Rectal smooth muscle tissue (tissue), 1 donor: ENCODE measurements around the gene TEX35.
"Not testable (repeated sequence)": the region's sequence is repeated elsewhere in the genome, so short reads cannot be mapped to it uniquely, and the experiment has no call there.

Experiments
- H3K27ac ChIP-seq: one replicate; pipeline ENCODE4 v1.7.0; 2013; ENCODE audit warnings: low read depth, low read length, inconsistent platforms
- H3K27me3 ChIP-seq: one replicate; pipeline ENCODE4 v1.7.0; 2013; ENCODE audit warnings: low read length; ENCODE audit not compliant: control insufficient read depth, insufficient read depth
- H3K36me3 ChIP-seq: one replicate; pipeline ENCODE4 v1.7.0; 2013; ENCODE audit warnings: low read length; ENCODE audit not compliant: control insufficient read depth, insufficient read depth
- H3K4me1 ChIP-seq: one replicate; pipeline ENCODE4 v1.7.0; 2013; ENCODE audit warnings: low read length; ENCODE audit not compliant: control insufficient read depth, insufficient read depth
- H3K4me3 ChIP-seq: one replicate; pipeline ENCODE4 v1.7.0; 2013; ENCODE audit warnings: low read length
- H3K9ac ChIP-seq: one replicate; pipeline ENCODE4 v1.7.0; 2013; ENCODE audit warnings: low read length

The TEX35 gene

DNA sequence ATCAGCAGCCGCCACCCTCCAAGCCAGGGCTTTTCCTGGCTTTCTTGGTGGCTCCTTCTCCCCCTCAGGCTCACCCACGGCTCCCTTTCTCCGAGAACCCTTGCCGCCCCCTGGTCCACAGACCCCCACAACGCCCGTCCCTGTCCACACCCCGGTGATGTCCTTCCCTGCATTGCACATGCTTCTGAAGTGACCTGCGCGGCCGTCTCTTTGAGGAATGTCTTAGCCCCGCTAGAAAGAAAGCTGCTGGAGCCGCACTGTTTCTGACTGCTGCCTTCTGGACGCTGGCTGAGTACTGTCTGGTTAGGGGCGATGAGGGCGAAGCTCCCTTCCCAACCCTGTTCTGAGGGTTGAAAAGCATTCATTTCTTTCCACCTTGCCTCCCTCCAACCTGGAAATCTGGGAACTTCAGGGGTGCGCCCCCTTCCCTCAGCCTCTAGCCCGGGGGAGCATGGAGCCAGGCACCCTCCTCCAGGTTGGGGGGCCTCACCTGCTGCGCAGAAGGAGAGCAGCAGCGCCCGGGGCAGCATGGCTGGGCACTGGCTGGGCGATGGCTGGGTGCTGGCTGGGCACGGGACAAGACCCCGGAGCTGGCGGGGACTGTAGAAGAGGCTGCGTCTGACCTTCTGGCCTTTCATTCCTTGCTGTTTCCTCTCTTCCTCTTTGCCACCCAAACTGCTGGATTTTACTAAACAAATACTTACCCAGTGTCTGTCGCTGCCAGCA lies 16.3 kb upstream of the TEX35 start, which contains the start of gene CLEC20A:
Gene CLEC20A, minus strand, starts transcription at position 555 of the 726 bp plus-strand sequence. Its CDS starts 25 bp downstream, at position 530.
- Histone ChIP-seq H3K4me3 (no peak within 1 kb of the TSS), H3K27ac (no peak within 1 kb of the TSS), H3K36me3 (no peaks in the 10 kb centered on the region), H3K4me1 (no peaks in the 10 kb centered on the region), H3K27me3 (no peaks in the 10 kb centered on the region), H3K9ac (no peak within 1 kb of the TSS)

DNA sequence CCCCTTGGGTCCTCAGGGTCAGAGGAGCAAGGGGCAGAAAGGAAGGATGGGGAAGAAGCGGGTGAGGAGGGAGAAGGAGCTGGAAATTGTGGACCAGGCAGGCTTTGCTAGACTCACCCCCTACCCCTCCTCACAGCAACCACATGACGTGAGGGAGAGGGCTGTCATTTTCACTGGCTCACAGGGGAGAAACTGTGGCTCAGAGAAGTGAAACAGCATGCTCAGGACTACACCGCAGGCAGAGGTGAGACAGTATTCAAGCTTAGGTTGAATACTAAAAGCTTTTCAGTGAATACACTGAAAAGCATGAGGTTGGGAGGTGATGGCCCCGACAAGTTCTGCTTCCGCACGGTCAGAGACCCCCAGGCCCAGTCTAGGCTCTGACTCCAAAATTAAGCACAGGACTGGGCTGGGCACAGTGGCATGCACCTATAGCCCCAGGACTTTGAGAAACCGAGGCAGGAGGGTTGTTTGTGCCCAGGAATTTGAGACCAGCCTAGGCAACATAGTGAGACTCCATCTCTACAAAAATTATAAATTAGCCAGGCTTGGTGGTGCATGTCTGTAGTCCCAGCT lies 14.9 kb upstream of the TEX35 start:
- Histone ChIP-seq H3K27ac (no peak overlapping the region), H3K36me3 (no peaks in the 10 kb centered on the region), H3K4me3 (no peak overlapping the region), H3K9ac (no peak overlapping the region), H3K4me1 (no peaks in the 10 kb centered on the region), H3K27me3 (no peaks in the 10 kb centered on the region)

DNA sequence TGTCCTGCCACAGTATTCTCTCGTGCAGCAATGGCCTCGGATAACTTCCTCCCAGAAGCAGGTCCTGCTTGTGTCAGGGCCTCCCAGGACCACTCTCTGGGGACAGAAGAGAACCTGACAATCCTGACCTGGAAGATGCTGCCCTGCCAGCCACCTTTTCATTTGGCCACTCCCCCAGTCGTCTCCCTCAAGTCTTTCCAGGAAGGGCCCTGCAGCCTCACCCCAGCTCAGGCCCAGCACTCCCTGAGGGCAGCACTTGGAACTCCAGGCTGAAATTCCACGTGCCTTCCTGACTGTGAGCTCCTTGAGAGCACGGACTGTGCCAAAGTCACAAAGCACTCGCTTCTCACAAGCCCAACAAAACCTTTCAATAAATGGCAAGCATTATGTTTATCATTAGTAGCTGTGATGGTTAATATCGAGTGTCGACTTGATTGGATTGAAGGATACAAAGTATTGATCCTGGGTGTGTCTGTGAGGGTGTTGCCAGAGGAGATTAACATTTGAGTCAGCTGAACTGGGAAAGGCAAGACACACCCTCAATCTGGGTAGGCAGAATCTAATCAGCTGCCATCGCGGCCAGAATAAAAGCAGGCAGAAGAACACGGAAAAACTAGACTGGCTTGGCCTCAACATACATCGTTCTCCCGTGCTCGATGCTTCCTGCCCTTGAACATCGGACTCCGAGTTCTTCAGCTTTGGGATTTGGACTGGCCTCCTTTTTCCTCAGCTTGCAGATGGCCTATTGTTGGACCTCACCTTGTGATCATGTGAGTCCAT lies 13.8 kb upstream of the TEX35 start:
- no peak overlapping the region for H3K4me3 ChIP-seq
- no peaks in the 10 kb centered on the region for H3K27me3 ChIP-seq
- H3K9ac ChIP-seq: no peak overlapping the region

DNA sequence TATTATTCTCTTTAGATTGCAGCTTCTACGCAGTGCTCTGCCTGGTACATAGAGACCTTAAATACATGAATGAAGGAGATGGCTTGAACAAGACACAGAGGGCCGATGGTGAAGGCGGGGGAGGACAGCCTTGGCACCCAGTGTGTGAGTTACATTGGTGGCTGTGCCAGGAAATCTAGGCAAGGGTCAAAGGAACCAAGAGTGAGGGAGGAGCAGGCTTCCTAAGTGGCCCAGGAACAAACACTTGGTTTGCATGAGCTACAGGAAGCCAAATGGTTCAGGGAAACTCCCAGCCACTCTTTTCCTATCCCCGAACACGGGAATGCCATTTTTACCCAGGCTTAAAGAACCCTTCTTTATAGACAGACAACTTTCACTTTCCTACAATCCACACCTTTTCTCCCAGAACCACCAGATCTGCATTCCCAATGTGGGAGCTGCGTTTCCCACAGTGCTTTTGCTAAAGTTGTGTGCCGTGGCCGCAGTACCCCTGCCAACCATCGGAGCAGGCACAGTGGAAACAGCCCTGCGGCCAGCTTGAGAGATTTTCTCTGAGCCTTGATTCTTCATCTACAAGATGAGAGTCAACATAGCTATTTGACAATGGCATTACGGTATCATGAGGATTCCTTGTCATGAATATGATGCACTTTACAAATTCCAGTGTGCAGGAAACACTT lies 12.7 kb upstream of the TEX35 start:
- no peak overlapping the region for H3K4me3 ChIP-seq
- no peaks in the 10 kb centered on the region for H3K4me1 ChIP-seq
- no peak overlapping the region for H3K9ac ChIP-seq
- no peaks in the 10 kb centered on the region for H3K36me3 ChIP-seq
- no peaks in the 10 kb centered on the region for H3K27me3 ChIP-seq
- no peak overlapping the region for H3K27ac ChIP-seq

More for the DNA sequence above, 13.8 kb upstream of the TEX35 start:
- Histone ChIP-seq H3K4me1 (no peaks in the 10 kb centered on the region), H3K36me3 (no peaks in the 10 kb centered on the region), H3K27ac (no peak overlapping the region)

DNA sequence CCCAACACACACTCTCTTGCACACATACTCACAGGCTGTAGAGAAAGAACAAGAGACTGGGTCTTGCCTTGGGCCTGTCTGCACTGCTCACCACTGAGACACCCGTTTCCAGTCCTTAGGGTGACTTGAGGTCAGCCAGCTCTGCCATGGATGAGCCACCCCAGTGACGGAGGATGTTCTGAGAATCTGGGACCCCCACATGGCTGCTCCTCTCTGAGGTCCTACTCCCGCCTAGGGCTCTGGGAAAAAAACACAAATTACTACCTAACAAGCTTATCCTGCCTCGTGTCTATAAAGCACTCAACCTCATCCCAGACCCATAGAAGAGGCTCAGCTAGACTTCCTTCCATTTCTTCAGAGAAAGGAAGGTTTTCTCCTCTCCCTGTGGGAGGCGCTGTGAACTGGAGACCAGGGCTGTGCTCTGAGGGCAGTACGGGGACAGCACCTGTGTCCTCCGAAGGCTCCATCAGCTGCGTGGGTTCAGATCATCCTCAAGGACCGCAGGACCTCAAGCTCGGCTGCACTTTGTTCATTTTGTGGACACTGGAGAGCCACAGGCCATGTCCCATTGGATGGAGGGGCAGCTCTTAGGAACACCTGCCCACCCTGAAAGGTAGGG lies 11.9 kb upstream of the TEX35 start:
- H3K36me3 ChIP-seq: no peaks in the 10 kb centered on the region
- H3K27ac ChIP-seq: no peak overlapping the region
- H3K4me3 ChIP-seq: no peak overlapping the region
- no peaks in the 10 kb centered on the region for H3K27me3 ChIP-seq
- H3K9ac ChIP-seq: no peak overlapping the region
- no peaks in the 10 kb centered on the region for H3K4me1 ChIP-seq

DNA sequence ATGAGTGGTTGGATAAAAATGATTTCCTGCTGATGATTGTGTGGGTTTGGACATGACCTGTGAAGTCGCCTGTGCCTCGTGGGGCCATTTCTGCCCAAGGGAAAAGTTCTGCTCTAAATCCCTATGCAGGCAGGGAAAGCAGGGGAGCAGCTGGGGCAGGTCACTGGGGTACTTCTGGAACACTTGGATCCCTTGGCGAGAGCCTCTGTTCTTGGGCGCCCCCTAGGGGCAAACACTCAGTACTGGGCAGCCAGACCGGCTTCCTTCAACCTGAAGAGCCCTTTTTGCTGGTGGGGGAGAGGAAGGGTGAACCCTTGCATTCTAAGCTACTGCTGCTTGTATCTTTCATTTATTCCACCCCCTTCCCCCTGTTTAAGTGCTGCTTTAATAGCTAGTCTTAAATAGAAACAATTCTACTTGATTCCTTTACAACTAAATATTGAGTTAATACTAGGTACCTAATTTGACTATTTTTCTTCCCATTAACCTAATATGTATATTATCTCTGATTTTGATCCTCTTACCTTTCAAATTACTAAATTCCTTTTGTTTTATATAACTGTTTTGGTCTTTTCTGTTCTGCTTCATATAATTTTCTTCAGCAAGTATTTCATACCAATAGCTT lies 11.1 kb upstream of the TEX35 start:
- H3K27ac ChIP-seq: no peak overlapping the region
- no peaks in the 10 kb centered on the region for H3K27me3 ChIP-seq
- H3K4me3 ChIP-seq: no peak overlapping the region
- H3K9ac ChIP-seq: no peak overlapping the region
- H3K4me1 ChIP-seq: no peaks in the 10 kb centered on the region
- no peaks in the 10 kb centered on the region for H3K36me3 ChIP-seq

DNA sequence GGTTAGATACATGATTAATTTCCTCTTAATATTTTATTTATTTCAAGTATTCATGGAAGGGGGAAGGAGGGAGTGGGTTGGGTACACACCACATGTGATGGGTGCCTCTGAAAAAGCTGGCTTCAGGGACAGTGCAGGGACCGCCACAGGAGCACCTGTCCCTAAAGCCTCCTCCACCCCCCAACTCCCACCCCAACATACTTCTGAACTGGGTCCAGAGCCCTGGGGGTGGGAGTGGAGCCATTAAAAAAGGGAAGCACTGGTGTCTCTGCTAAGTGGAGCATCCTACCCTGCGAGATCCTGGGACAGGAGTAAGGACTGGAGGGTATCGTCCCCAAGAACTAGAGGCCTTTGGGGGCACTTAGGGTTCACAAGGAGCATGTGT lies 10.6 kb upstream of the TEX35 start:
- no peaks in the 10 kb centered on the region for H3K4me1 ChIP-seq
- H3K4me3 ChIP-seq: no peak overlapping the region
- H3K27ac ChIP-seq: no peak overlapping the region
- no peaks in the 10 kb centered on the region for H3K27me3 ChIP-seq
- no peaks in the 10 kb centered on the region for H3K36me3 ChIP-seq
- H3K9ac ChIP-seq: no peak overlapping the region

DNA sequence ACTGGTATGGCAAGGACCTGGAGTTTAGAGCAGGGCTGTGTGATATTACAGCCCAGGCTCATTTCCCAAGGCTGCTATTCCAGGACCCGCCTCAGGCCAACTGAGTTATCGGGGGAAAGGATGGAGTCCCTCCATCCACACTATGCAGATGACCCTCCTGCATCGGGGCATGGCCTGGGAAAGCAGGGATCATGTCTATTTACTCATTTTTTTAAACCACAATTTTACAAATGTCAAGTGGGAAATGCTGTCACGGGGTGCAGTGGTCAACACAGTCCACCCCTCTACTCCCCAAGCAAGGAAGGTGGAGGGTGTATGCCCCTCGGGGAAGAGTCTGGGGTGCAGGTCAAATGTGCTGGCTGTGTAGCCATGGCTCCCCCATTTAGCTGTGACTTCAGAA lies 10.1 kb upstream of the TEX35 start:
- Histone ChIP-seq H3K36me3 (no peaks in the 10 kb centered on the region), H3K4me1 (no peaks in the 10 kb centered on the region), H3K4me3 (no peak overlapping the region), H3K27ac (no peak overlapping the region), H3K27me3 (no peaks in the 10 kb centered on the region), H3K9ac (no peak overlapping the region)

DNA sequence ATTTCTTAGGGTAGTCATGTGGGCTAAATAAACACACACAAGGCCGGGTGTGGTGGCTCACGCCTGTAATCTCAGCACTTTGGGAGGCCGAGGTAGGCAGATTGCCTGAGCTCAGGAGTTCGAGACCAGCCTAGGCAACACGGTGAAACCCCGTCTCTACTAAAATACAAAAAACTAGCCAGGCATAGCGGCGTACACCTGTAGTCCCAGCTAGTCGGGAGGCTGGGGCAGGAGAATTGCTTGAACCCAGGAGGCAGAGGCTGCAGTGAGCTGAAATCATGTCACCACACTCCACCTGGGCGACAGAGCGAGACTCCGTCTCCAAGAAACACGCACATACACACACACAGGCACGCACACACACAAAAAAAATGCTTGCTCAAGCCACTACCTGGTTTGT lies 9.6 kb upstream of the TEX35 start:
- H3K27me3 ChIP-seq, H3K9ac ChIP-seq, H3K27ac ChIP-seq, H3K4me3 ChIP-seq, H3K36me3 ChIP-seq, H3K4me1 ChIP-seq: not testable (repeated sequence)

DNA sequence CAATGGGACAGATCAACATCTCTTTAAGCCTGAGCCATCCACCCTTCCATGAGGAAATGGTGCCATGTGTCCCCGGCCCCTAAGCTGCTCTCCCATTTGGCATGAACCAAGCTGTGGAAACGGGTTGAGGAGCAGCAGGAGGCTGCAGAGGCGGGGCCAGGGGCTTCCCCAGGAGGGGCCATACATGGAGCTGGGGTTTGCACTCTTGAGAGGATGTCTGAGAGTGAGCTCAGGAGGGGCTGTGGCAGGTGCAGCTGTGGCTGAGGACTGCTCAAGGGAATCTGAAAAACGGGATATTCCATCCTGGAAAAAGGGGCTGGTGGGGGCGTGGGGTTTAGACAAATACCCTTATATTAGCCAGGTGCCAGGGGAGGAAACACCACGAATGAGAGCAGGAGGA lies 9.1 kb upstream of the TEX35 start:
- H3K27me3 ChIP-seq: no peaks in the 10 kb centered on the region
- no peaks in the 10 kb centered on the region for H3K4me1 ChIP-seq
- no peaks in the 10 kb centered on the region for H3K36me3 ChIP-seq
- no peak overlapping the region for H3K9ac ChIP-seq
- H3K4me3 ChIP-seq: no peak overlapping the region
- no peak overlapping the region for H3K27ac ChIP-seq

DNA sequence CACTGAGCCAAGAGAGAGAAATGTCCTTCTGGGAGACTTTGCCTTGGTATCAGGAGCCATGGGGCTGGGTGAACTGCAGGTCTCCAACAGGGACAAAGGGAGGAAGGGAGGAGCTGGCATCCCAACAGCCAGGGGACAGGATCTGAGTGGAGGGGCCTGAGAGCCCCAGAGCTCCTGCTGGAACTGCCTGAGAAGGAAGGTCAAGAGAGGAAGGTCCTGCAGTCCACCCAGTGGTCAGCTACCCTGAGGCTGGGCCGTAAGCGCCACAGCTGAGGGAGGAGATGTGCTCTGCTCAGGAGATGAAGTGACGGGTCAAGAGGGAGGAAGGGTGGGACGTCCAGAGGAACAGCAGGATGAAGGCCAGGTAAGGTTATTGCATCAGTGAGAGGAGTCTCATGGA lies 8.6 kb upstream of the TEX35 start:
- no peak overlapping the region for H3K9ac ChIP-seq
- H3K27me3 ChIP-seq: no peaks in the 10 kb centered on the region
- no peaks in the 10 kb centered on the region for H3K4me1 ChIP-seq
- no peak overlapping the region for H3K27ac ChIP-seq
- H3K36me3 ChIP-seq: no peaks in the 10 kb centered on the region
- no peak overlapping the region for H3K4me3 ChIP-seq

DNA sequence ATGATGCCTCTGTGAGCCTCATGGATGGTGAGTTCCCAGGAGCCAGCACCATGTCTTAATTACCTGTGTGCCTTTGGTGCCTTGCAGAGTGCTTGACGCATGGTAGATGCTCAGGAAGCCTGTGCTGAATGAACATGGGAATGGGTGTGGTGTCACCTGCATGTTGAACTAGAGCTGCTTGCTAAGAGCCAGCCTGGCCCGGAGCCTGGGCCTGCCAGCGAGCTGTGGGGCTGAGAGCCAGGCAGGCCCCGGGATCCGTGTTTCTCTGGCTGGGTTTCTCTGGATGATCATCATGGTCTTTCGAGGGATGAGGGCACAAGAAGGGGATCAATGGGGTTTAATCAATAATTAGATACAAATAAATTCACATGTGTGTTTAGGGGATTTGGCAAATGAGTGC lies 6.7 kb upstream of the TEX35 start:
- no peak overlapping the region for H3K27ac ChIP-seq
- no peaks in the 10 kb centered on the region for H3K27me3 ChIP-seq
- no peak overlapping the region for H3K4me3 ChIP-seq
- H3K9ac ChIP-seq: no peak overlapping the region
- no peaks in the 10 kb centered on the region for H3K4me1 ChIP-seq
- H3K36me3 ChIP-seq: no peaks in the 10 kb centered on the region
